NCI-H510A treated with DMSO at 0.1 percent for 48 hours (cell line): ENCODE results near the gene YWHAG.
"Not testable (repeated sequence)": the region's sequence is repeated elsewhere in the genome, so short reads cannot be mapped to it uniquely, and the experiment has no call there.

Experiments
- DNase-seq: peaks from one replicate; lab custom pipeline; 2025; lab: John Stamatoyannopoulos, UW

The YWHAG gene

DNA sequence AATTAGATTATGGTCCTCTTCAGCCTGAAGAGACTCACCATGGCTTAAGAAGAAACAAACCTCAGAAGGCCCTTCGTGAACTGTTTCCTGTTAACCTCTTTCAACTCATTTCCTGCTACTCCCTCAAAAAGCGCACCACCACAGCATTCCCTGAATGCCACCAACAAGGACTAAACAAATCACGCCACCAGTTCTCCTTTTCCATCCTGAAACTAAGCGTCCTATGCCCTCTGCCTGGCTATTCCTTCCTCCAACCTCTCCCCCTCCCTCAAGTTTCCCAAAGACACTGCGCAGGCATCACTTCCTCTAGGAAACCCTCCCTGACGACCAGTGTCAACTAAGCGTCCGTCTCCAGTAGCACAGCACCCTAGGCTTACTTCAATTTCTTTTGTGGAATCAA is 12.0 kb downstream of the YWHAG start:
- no peak for DNase-seq

GRCh38 chr7:76346097-76346496 is 12.7 kb downstream of the YWHAG start:
- DNase-seq = no peak

- no peak for DNase-seq
Observed at GRCh38 chr7:76343931-76344321, 14.9 kb downstream of the YWHAG start.

GRCh38 chr7:76343294-76343930 is 15.4 kb downstream of the YWHAG start:
- no peak for DNase-seq

DNA sequence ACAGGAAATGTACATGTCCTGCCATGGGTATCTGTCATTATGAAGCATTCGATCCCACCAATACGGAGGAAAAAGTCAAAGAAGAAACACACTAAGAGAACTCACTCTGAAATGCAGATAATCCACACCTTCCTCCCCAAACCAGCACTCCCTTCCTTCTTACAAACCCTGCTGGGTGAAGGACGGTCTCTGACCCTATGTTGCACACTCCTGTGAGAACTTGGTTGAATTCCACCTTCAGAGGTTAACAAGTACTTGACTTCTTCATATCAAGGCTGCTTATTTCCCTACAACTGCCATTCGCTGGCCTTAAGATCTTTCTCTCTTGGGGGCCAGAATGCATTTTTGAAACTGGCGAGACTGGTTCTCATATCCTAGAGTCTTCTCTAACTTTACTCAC is 16.6 kb downstream of the YWHAG start:
- DNase-seq = no peak

- DNase-seq = no peak
Observed at GRCh38 chr7:76340617-76341131, 18.1 kb downstream of the YWHAG start.

- DNase-seq = no peak
Observed at GRCh38 chr7:76338298-76339084, 20.3 kb downstream of the YWHAG start.

- DNase-seq = no peak
Observed at GRCh38 chr7:76337147-76337546, 21.6 kb downstream of the YWHAG start.

GRCh38 chr7:76336094-76336493 is 22.7 kb downstream of the YWHAG start:
- no peak for DNase-seq

GRCh38 chr7:76335417-76335816 is 23.4 kb downstream of the YWHAG start:
- not testable (repeated sequence) for DNase-seq

DNA sequence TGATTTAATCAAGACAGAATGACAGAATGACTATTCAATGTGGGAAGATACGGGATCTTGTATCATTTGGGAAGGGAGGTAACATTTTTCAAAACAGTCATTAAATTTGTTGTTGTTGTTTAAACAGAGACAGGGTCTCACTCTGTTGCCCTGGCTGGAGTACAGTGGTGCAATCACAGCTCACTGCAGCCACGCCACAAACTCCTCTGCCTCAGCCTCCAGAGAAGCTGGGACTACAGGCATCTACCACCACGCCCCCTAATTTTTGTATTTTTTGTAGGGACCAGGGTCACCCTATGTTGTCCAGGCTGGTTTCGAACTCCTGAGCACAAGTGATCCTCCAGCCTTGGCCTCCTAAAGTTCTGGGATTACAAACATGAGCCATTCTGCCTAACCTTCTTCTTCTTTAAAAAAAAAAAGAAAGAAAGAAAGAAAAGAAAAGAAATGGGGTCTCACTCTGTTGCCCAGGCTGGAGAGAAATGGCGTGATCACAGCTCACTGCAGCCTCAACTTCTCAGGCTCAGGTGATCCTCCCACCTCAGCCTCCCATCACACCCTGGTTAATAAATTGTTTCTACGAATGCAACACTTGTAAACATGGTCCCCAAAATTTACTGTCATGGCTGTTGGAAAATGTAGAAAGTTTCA is 24.3 kb downstream of the YWHAG start:
- no peak for DNase-seq

DNA sequence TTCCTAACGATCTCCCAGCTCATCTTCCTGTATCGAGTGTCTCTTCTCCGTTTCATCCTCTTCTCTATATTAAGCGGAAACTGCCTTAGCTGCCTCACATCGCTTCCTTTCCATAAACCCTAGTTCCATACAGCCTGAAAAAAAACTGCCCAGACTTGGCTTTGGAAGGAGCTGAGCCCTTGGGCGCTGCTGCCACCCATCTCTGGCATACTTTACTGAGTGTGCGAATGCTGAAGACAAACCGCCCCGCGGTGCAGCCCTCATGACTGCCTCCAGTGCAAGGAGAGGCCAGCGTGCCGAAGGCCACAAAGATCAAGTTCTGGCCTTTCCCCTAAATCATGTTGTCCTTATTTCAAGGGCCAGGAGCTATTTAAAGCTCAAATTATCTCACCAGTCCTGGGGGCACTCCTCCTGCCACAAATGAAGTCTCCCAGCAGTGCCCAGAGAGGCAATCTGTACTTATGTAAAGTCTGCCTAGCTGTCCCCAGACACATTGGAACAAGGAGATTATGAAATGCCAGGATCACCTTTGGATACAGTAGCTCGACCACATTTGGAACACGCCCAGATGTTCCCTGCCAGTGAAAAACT is 25.2 kb downstream of the YWHAG start:
- DNase-seq = no peak

GRCh38 chr7:76332078-76332477 is 26.7 kb downstream of the YWHAG start:
- peak; percentile 36 for DNase-seq

GRCh38 chr7:76330673-76331072 is 28.1 kb downstream of the YWHAG start:
- DNase-seq = no peak

DNA sequence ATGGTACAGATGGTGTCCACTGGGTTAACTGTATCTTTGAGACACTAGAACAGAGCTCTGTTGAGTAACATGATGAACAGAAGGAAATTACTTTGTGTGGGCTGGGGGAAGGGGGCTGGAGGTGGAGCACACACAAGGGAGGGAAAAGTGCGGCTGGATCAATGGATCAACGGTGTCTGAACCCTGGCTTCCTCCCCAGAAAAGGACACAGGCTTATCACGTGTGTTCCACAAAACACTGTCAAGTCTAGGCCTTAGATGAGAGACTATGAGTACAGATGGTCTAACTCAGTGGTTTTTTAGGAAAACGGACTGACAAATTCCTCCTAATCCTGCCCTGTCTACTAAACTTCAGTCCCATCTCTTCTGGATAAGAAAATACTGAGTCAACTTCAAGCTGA is 28.5 kb downstream of the YWHAG start:
- no peak for DNase-seq

GRCh38 chr7:76329479-76329878 is 29.3 kb downstream of the YWHAG start:
- no peak for DNase-seq

DNA sequence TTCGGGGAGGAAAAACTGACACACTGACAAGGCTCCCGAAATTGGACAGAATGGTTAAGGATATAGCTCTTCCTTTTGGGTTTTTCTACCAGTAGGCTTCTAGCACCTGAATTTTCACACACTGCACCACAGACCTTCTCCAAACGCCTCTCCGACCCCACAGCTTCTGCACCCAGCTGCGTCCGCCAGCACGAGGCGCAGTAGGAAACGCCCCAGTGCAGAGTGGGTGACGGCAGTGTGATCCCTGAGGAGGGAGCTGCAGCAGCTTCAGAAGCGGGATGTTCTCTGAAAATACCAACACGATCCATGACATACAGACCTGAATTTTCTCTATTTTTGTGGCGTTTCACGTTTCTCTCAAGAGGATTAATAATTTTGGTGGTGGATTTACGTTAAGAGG is 30.4 kb downstream of the YWHAG start:
- DNase-seq = no peak

DNA sequence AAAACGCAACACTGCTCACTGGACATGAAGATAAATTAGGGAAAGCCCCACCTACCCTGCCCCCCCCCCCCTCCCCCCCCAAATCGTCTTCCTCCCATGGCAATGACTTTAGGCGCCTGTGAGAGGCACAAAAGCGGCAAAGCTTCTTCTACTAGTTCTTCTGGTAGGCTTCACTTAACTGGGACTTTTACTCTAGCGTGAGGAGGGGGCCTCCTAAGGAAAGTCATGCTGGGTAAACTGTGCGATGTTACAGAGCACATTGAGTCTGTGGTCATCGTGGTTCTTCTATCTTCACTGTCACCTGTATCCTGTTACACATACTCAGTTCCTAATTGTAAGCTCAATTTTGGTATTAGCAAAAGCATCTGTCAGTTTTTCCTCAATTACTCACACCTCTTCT is 31.2 kb downstream of the YWHAG start:
- no peak for DNase-seq

DNA sequence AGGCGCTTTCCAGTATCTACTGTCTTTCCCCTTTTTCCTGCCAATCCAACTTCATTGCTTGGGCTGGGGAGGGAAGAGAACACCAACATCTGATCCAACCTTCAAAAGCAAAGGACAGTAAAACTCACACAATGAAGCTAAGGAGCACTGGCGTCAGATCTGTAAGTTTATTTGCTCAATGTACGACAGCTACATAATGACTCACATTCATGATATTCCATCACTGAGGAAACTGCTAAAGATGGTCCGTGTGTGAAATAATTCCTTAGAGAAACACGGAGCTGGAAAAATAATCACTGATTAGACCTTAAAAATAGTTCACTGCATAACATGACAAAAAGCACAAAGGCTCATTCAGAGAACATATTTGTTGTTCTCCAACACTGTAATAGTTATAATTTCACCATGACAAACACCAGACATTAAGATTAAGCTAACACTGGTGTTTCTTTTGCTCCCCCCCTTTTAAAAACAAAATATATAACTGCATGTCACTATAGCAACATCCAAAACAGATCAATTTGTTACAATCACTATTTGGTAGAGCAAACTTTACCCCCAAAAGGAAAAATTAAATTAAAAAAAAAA is 32.1 kb downstream of the YWHAG start:
- no peak for DNase-seq

- DNase-seq = no peak
Observed at GRCh38 chr7:76325811-76326210, 33.0 kb downstream of the YWHAG start.

- DNase-seq = no peak
Observed at GRCh38 chr7:76325092-76325491, 33.7 kb downstream of the YWHAG start.
